A549 (cell line): ENCODE measurements around the gene PBX3. TPM values are rescaled to one million over a fixed set of nuclear protein-coding genes. Genes with fewer than 3 reads are reported as not detected.

Experiments
- ATAC-seq, 2 experiments: fragments of 200-7000 bp in 1 of 2; fragments of >200 bp in 1 of 2; cut with Nextera tagmentation in 1 of 2; cut with Tn5 transposase in 1 of 2; 3 replicates each; pipeline versions ENCODE4 v1.8.0 to v1.9.1; 2018 to 2020; ENCODE audit warnings: mild to moderate bottlenecking in 1 of 2, moderate library complexity in 1 of 2
- CTCF ChIA-PET: fragments of 300-600 bp; sonication (Branson Sonifier 250); formaldehyde crosslinking; extraction: SDS; loops from one replicate; lab custom pipeline; 2021; ENCODE audit warnings: antibody characterized with exemption, inconsistent platforms; lab: Yijun Ruan, JAX
- POLR2A ChIA-PET: fragments of 350-600 bp; formaldehyde crosslinking; extraction: SDS; loops from one replicate; lab custom pipeline; 2021; ENCODE audit warnings: antibody characterized with exemption, inconsistent platforms; lab: Yijun Ruan, JAX
- DNase-seq, 2 experiments: peaks; one replicate each; pipeline versions ENCODE4 v3.0.0 to v3.0.0-alpha.2; 2011 to 2016; ENCODE audit warnings: low read depth in 1 of 2, low spot score in 1 of 2
- FAIRE-seq: peaks from 2 replicates; lab custom pipeline; 2011; peaks lifted over from hg19 to GRCh38; lab: Jason Lieb, UNC
- H3K27ac ChIP-seq, 2 experiments: fragments of >200 bp; sonication (Bioruptor Twin); formaldehyde crosslinking; 3 replicates each; pipeline ENCODE4 v1.5.1; 2016 to 2017
- H3K4me1 ChIP-seq: fragments of >200 bp; sonication (Bioruptor Twin); formaldehyde crosslinking; 3 replicates; pipeline ENCODE4 v1.6.1; 2016
- H3K4me2 ChIP-seq: fragments of >200 bp; sonication (Bioruptor Twin); formaldehyde crosslinking; 3 replicates; pipeline ENCODE4 v1.6.1; 2016
- H3K4me3 ChIP-seq: fragments of >200 bp; sonication (Bioruptor Twin); formaldehyde crosslinking; 3 replicates; pipeline ENCODE4 v1.5.1; 2016
- H3K9me3 ChIP-seq: fragments of >200 bp; sonication (Bioruptor Twin); formaldehyde crosslinking; 3 replicates; pipeline ENCODE4 v1.6.1; 2016
- CEBPB ChIP-seq, 2 experiments: fragments of >200 bp in 1 of 2; sonication (Bioruptor Twin) in 1 of 2; formaldehyde crosslinking in 1 of 2; IDR thresholded peaks; 2 replicates each; pipeline ENCODE4 v1.6.1; 2012 to 2016
- CHD4 ChIP-seq: fragments of 200-600 bp; sonication (generic); IDR thresholded peaks from 2 replicates; pipeline ENCODE4 v1.6.1; 2016; ENCODE audit warnings: antibody characterized with exemption, mild to moderate bottlenecking, borderline replicate concordance
- CTCF ChIP-seq: fragments of >200 bp; sonication (Bioruptor Twin); formaldehyde crosslinking; IDR thresholded peaks from 3 replicates; pipeline ENCODE4 v1.5.1; 2016
- E2F6 ChIP-seq: IDR thresholded peaks from 2 replicates; pipeline ENCODE4 v1.6.1; 2012; ENCODE audit warnings: low read depth, borderline replicate concordance
- EHMT2 ChIP-seq: fragments of 200-600 bp; sonication (generic); IDR thresholded peaks from 2 replicates; pipeline ENCODE4 v1.6.1; 2016; ENCODE audit warnings: antibody characterized with exemption, low read depth, mild to moderate bottlenecking, moderate library complexity
- ESRRA ChIP-seq: fragments of 150-350 bp; IDR thresholded peaks from 2 replicates; pipeline ENCODE4 v1.6.1; 2014; ENCODE audit warnings: mild to moderate bottlenecking, low read length, borderline replicate concordance
- FOSL2 ChIP-seq, 2 experiments: fragments of 450-650 bp in 1 of 2; fragments of >200 bp in 1 of 2; sonication (Bioruptor Twin) in 1 of 2; formaldehyde crosslinking; IDR thresholded peaks; 2 replicates each; pipeline versions ENCODE4 v1.5.0 to v1.6.1; 2016 to 2020; ENCODE audit warnings: mild to moderate bottlenecking in 1 of 2, moderate library complexity in 1 of 2
- HMGXB4 ChIP-seq: fragments of 250-450 bp; sonication (Bioruptor Pico); IDR thresholded peaks from 2 replicates; pipeline ENCODE4 v1.5.0; 2021; ENCODE audit warnings: mild to moderate bottlenecking, moderate library complexity, borderline replicate concordance
- JUNB ChIP-seq: fragments of >200 bp; sonication (Bioruptor Twin); formaldehyde crosslinking; IDR thresholded peaks from 2 replicates; pipeline ENCODE4 v1.6.1; 2016
- KDM1A ChIP-seq: fragments of 200-600 bp; sonication (generic); IDR thresholded peaks from 2 replicates; pipeline ENCODE4 v1.6.1; 2016; ENCODE audit warnings: low read depth, mild to moderate bottlenecking
- KDM5A ChIP-seq: fragments of 200-600 bp; sonication (generic); IDR thresholded peaks from 2 replicates; pipeline ENCODE4 v1.6.1; 2016; ENCODE audit warnings: antibody characterized with exemption, mild to moderate bottlenecking
- MAX ChIP-seq: IDR thresholded peaks from 2 replicates; pipeline ENCODE4 v1.6.1; 2012
- MAZ ChIP-seq: fragments of 150-350 bp; IDR thresholded peaks from 2 replicates; pipeline ENCODE4 v1.6.1; 2014; ENCODE audit warnings: antibody characterized with exemption, low read depth, low read length, borderline replicate concordance
- MYC ChIP-seq: IDR thresholded peaks from 2 replicates; pipeline ENCODE4 v1.6.1; 2012; ENCODE audit warnings: mild to moderate bottlenecking, inconsistent platforms, low read length, improper control_type of control experiment, borderline replicate concordance
- NPAS2 ChIP-seq: fragments of 250-450 bp; sonication (Bioruptor Pico); IDR thresholded peaks from 2 replicates; pipeline ENCODE4 v1.8.0; 2022; ENCODE audit warnings: mild to moderate bottlenecking, moderate library complexity, borderline replicate concordance
- RAD21 ChIP-seq, 2 experiments: fragments of >200 bp in 1 of 2; sonication (Bioruptor Twin) in 1 of 2; formaldehyde crosslinking in 1 of 2; IDR thresholded peaks in 1 of 2; conservative IDR thresholded peaks in 1 of 2; 2 replicates in 1 of 2; 3 replicates in 1 of 2; pipeline ENCODE4 v1.6.1; 2012 to 2018; ENCODE audit warnings: inconsistent platforms in 1 of 2
- RCOR1 ChIP-seq: fragments of 150-350 bp; IDR thresholded peaks from 2 replicates; pipeline ENCODE4 v1.6.1; 2014; ENCODE audit warnings: antibody characterized with exemption, low read length, low read depth
- TP53 ChIP-seq: fragments of 250-450 bp; sonication (Bioruptor Pico); IDR thresholded peaks from 2 replicates; pipeline ENCODE4 v1.5.0; 2021; ENCODE audit warnings: mild to moderate bottlenecking, moderate library complexity
- ZNF302 ChIP-seq: fragments of 250-450 bp; sonication (Bioruptor Pico); IDR thresholded peaks from 2 replicates; pipeline ENCODE4 v1.9.0; 2021; ENCODE audit warnings: inconsistent platforms, mild to moderate bottlenecking, moderate library complexity
- WGBS: methylation state at CpG from one replicate; pipeline ENCODE4 v1.1.6; 2017; ENCODE audit errors: missing lambda C conversion rate; 5-methylcytosine and 5-hydroxymethylcytosine counted together
- polyA plus RNA-seq, 4 experiments: library from polyadenylated mRNA; depleted of rRNA in 3 of 4; stranded (reverse); fragments of >200 nt; fragmentation: RNase III in 1 of 4; extraction: RNeasy Plus Mini Kit Qiagen cat#74134 plus additional on column Dnase treatment in 1 of 4; gene quantifications; 2 replicates in 3 of 4; 3 replicates in 1 of 4; pipeline ENCODE4 v1.2.3, GENCODE V29; 2011 to 2017

Gene PBX3
- polyA plus RNA-seq, 2 of the 4 experiments (the other 2 are of a cell fraction) = 10.7 to 23.5 TPM

- Histone ChIP-seq H3K4me1 (peaks cover 10% of the 10 kb centered on the region; the same call in 2 of the 3 replicates), H3K4me3 (no peak overlapping the region), H3K4me2 (no peak overlapping the region; the same call in 2 of the 3 replicates), H3K9me3 (no peaks in the 10 kb centered on the region), H3K27ac (no peak overlapping the region)
- ChIA-PET POLR2A (no interaction called here), CTCF (interaction anchor here (1.2 kb wide), 1 partner anchor 20 kb away, joined by 3 read pairs; no protein-coding TSS in a partner anchor)
- no peak for ATAC-seq
- no peak for DNase-seq
- WGBS = 87% methylated on average over 4 of the region's 4 CpGs
- no peak for FAIRE-seq
- no peak for TF ChIP-seq E2F6
- no peak for TF ChIP-seq ZNF302 (CRISPR knock-in tag)
- TF ChIP-seq MAX = no peak
- no peak for TF ChIP-seq HMGXB4 (CRISPR knock-in tag)
- no peak for TF ChIP-seq ESRRA
- TF ChIP-seq JUNB = no peak
- TF ChIP-seq RCOR1 = no peak
- no peak for TF ChIP-seq MYC
- no peak for TF ChIP-seq KDM1A
- no peak for TF ChIP-seq CTCF
- no peak for TF ChIP-seq KDM5A
- no peak for TF ChIP-seq CHD4
- TF ChIP-seq RAD21 (conservative IDR thresholded peaks at IDR 0.05 in 1 of 2, IDR thresholded peaks at IDR 0.05 in 1 of 2) = no peak
- no peak for TF ChIP-seq EHMT2
These were observed 184.0 kb downstream of the PBX3 start for GRCh38 chr9:125931211-125931610.

- H3K4me2 ChIP-seq = peak overlapping the region; percentile 5; the same call in 1 of the 3 replicates
- TF ChIP-seq E2F6 (no peak), NPAS2 (CRISPR knock-in tag) (no peak), TP53 (no peak), RAD21 (conservative IDR thresholded peaks at IDR 0.05 in 1 of 2, IDR thresholded peaks at IDR 0.05 in 1 of 2) (no peak), CEBPB (IDR thresholded peaks at IDR 0.05) (0 out of 4 replicates have a peak, but pooled peaks of 1 of the 2 experiments have one; percentile 5), MAZ (no peak), FOSL2 (IDR thresholded peaks at IDR 0.05) (peak; percentile 54; the same call in 1 of the 2 replicates), FOSL2 (CRISPR knock-in tag; IDR thresholded peaks at IDR 0.05) (peak; percentile 78)
- H3K27ac ChIP-seq = no peak overlapping the region
- FAIRE-seq (no peak), DNase-seq (peak; percentile 18 to 62), ATAC-seq (peak; percentile 62 to 80; a peak in 5 of 6 replicates)
- POLR2A ChIA-PET = no interaction called here
- WGBS = 72% methylated on average over 5 of the region's 5 CpGs
- H3K9me3 ChIP-seq = no peaks in the 10 kb centered on the region
- H3K4me3 ChIP-seq = no peak overlapping the region
- peaks cover 10% of the 10 kb centered on the region; the same call in 2 of the 3 replicates for H3K4me1 ChIP-seq
- CTCF ChIA-PET = interaction anchor here (0.9 kb wide), 1 partner anchor 12 kb away, joined by 3 read pairs; no protein-coding TSS in a partner anchor
These were observed 184.8 kb downstream of the PBX3 start for GRCh38 chr9:125932012-125932411.
